Activated CD8-positive, alpha-beta memory T cell treated with anti-CD3 and anti-CD28 coated beads for 4 hours (primary cell): ENCODE data around the gene ZNF775.

Experiments
- DNase-seq, 2 donors: peaks; one replicate each; pipeline ENCODE4 v3.0.0-alpha.2; 2020; ENCODE audit warnings: low read depth in 2 of 2

The ZNF775 gene

DNA sequence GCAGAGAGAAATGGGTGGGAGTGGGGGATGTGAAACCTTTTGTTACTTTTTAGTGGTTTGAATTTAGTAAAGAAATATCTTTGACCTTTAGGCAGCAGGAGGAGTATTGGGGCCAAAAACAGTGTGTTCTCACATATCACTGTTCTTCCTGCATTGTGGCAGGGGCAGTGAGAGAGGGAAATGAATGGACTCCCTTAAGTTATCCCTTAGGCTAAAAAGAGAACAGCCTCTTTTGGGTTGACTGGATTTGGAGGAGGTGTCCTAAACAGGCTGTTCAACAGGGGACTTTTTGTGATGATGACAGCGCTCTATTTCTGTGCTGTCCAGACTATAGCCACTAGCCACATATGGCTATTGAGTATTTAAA lies 22.3 kb downstream of the ZNF775 start:
- no peak for DNase-seq

GRCh38 chr7:150401861-150402631 lies 22.9 kb downstream of the ZNF775 start:
- no peak for DNase-seq

DNA sequence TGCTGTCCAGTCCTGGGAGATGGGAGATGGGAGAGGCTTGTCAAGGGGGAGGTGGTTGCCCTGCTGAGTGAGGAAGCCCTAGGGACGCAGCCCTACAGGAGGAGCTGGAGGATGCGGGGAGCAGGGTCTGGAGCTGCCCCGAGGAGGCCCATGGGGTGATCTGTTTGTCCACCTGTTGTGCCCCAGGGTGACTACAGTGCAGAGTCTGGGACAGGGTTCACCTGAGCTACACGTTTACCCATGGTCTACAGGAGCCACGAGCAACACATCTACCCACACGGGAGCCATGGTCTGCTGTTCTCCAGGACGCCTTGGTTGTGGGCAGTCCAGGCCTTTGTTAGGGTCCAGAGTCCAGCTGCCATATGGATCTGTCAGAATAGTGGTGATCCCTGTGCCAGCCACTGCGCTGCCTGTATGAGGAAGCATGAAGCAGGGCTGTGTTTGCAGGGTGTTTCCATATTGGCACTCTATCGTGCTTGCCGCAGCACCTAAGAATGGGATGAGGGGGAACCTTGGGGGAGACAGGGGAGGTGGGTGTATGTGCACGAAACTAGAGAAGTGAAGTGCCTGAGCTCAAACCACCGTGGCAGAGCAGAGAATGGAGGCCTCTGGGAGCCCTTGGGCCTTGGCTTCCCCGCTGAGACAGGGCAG lies 23.7 kb downstream of the ZNF775 start:
- no peak for DNase-seq

DNA sequence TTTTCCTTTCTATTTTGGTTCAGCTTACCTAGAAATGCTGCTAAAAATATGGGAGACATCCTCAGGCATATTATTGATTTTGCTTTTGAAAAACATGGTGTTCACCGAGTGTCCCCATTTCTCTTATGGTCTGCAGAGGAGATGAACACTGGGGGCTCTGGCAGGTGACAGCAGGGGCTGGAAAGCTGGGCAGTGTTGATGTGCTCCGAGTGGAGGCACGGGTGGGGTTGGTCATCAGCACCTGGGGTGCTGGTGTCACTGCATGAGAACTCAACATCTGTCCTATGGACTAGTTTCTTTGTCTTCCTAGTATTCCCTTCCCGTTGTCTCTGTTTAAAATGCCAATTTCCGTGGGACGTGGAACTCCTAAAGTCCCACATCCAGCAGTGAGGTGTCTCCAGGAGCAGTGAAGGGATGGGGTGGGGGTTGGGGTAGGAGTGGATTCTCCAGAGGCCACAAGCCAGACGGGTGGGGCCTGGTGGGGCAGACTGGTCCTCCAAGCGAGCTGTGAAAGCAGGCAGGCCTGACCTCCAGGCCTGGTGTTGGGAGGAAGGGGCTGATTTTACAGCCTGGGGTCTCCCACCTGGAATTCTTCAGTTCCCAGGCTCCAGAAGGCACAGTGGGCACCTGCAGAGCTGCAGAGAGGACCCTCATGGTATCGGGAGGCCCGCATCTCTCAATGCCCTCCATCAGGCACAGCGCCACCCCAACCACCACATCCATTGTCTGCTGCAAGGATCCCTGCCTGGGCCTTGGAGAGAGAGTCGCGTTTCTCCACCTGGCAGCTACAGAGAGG lies 24.4 kb downstream of the ZNF775 start:
- no peak for DNase-seq

DNA sequence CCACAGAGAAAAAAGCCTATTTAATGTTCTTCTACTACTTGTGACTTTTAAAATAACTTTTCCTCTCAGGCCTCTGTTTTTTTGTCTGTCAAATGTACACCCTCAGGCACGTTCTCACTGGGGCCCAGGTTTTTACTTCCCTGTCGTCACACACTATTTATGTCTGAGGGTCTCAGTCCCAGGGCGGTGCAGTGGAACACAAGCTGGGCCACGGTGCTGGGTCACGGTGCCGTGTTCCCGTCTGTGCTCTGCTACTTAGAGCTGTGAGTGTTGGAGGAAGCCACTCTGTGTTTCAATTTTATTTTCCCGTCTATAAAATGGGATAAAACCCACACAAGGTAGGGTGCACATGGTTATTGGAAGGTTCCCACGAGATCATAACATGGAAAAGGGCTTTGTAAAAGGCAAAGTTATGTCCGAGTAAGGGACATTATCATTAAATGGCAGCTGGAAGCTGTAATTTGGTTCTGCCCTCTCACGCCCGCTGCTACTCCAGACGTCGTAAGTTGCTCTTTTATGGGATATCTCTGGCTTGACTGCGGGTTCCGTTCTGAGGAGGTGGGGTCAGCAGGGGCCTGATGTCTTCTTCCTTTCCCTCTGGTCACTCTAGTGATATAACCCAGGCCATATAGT lies 25.2 kb downstream of the ZNF775 start:
- no peak for DNase-seq

DNA sequence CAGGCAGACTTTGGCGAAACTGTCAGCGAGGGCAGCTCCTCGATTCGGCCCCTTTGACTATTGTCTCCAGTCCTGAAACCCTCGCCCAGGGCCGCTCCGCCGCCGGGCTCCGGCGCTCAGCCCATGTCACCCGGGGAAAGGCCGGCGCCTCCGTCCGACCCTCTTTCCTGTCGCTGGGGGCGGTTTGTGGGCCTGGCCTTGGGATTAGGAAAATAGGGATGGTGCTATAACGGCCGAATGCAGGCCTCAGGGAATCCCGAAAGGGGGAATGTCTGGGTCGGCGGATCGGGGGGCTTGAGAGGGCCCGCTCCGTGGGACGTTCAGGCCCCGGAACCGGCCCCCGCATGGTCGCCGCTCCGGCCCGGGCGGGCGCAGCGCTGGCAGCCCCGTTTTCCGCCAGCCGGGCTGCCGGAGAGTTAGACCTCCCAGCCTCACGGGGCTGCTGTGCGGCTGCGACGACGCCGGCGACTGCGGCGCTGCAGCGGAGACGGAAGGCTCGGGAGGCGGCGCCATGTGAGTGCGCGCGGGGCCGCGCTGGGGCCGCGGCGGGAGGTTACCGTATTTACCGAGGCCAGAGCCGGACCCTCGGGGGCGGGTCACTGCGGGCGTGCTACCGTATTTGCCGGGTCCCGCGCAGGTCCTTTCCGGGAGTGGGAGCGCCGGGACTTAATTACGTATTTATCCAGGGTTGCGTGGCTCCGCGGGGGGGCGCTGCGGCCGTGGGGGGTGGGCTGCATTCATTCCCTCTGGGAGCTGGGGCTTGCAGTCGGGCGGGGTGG lies 25.9 kb downstream of the ZNF775 start:
- peak; percentile 26 to 41 for DNase-seq

DNA sequence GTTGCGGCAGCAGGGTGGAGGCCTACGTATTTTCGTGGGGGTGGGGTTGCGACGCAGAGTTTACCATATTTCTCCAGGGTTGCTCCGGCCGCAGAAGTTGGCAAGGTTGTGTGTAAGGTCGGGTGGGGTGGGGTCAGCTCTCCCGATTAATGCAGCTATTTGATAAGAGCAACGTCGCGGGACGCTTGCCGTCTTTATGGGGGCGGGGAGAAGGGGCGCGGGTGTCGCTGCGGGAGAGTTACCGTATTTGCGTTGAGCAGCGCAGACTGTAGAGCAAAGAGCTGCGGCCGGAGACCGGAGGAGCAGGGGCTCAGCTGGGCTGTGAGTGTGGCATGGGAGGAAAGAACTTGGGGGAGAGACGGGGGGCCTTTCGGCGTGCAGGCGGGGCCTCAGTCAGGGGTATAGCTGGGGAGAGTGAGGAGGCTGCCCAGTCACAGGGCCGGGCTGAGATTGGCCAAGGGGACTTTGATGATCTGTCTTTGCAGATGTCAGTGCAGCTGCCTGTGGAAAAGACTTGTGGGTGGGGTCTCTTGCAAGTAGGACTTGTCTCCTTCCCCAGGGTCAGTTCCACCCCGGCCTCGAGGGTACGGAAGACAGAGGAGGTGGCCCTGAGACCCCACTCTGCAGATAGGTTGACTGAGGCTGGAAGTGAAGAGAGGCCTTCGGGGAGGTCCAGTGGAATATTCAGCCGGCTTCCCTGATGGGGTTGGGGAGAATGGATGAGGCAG lies 26.6 kb downstream of the ZNF775 start:
- DNase-seq, result no peak

- DNase-seq, result no peak
These were observed 27.1 kb downstream of the ZNF775 start for GRCh38 chr7:150406312-150406566.

DNA sequence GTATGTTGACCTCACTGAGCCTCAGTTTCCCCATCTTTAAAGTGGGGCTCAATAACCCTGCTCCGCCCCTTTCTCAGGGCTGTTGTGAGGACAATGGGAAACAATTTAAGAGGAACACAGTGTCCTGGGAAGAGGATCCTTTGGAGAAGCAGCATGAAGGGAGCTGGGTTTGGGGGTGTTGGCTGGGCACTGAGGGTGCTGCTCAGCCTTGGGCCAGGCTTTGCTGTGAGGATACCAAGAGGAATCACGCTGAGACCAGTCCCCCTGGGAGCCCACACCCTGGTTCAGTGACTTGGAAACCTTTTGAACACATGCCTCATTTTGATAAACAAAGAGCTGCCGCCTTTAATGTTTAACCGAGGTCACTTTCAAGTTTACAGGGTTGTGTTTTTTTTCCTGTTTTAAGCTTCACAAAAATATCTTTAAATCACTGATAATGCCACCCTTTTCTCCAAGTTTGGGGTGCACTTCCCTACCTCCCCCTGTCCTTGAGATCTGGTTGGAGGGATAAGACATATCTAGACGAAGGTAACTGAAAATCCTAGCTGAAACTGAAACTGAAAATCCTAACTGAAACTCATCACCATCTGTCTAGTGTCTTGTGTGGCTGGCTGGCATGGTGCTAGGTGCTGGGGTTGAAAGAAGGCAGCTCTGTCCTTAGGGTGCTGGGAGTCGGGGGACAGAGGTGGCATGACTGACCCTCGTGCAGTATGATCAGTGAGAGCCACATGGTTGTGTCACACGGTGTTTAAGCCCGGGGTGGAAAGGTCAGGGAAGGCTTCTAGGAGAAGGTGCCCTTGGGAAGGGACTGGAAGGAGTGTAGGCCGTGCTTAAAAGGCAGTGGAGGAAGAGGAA lies 27.7 kb downstream of the ZNF775 start:
- DNase-seq, result no peak

- DNase-seq, result no peak
These were observed 28.7 kb downstream of the ZNF775 start for GRCh38 chr7:150407588-150408392.

GRCh38 chr7:150408393-150409299 lies 29.5 kb downstream of the ZNF775 start:
- no peak for DNase-seq

- no peak for DNase-seq
These were observed 30.3 kb downstream of the ZNF775 start for GRCh38 chr7:150409300-150410030.

- DNase-seq, result no peak
These were observed 31.0 kb downstream of the ZNF775 start for GRCh38 chr7:150410131-150410530.

GRCh38 chr7:150410680-150411346 lies 31.7 kb downstream of the ZNF775 start:
- DNase-seq, result no peak

DNA sequence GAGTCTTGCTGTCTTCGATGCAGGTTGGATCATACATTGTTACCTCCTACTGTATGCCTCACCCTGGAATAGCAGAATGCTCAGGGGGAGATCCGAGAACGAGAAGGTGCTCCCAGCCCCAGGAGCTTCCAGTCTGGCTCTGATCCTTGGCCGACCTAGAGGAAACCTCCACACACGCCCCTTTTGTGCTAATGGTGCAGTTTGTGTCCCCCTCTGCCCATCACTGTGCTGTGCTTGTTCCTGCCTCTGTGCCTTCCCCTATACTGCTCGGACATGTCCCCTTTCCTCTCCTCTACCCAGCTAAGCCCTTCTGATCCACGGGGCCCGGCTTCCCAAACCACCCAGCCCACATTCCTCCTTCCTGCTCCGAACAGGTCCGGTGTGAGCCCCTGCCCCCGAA lies 32.5 kb downstream of the ZNF775 start:
- no peak for DNase-seq

DNA sequence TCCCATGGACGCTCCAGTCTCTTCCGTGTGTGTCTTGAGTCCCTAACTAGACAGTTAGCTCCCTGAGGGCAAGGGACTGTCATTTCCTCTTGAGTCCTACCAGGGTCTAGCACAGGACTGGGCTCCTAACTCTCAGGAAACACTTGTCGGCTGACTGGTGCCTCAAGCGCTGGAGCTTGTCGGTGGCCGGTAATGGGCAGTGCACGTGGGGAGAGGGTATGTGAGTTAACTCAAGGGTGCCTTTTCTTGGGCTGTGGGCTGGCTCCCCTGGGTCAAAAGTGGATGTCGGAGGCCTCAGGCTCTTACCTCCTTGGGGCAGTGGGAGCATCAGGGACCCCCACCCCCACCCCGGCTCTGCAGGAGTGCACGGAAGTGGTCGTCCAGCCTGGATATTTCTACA lies 32.9 kb downstream of the ZNF775 start:
- DNase-seq, result no peak
